IMR-90 (cell line): ENCODE data around the gene XRCC5. TPM values are rescaled to one million over a fixed set of nuclear protein-coding genes. Genes with fewer than 3 reads are reported as not detected.

Experiments
- ATAC-seq: fragments of 200-7000 bp; cut with Tn5 transposase; 2 replicates; pipeline ENCODE4 v1.9.1; 2020; ENCODE audit warnings: low read depth, mild to moderate bottlenecking, moderate library complexity
- BruUV-seq: library from RNA; stranded (reverse); fragments of 400-500 nt; replicated peaks from 2 replicates; lab custom pipeline; 2021; lab: Mats Ljungman, UMichigan
- CTCF ChIA-PET: fragments of 300-600 bp; formaldehyde crosslinking; extraction: SDS; loops from one replicate; lab custom pipeline; 2021; ENCODE audit warnings: antibody characterized with exemption; lab: Yijun Ruan, JAX
- POLR2A ChIA-PET: fragments of 300-600 bp; sonication (Branson Sonifier 250); formaldehyde crosslinking; loops from one replicate; lab custom pipeline; 2022; ENCODE audit warnings: antibody characterized with exemption; ENCODE audit not compliant: unreplicated experiment; lab: Charles Lee
- DNase-seq: peaks from one replicate; pipeline ENCODE4 v3.0.0; 2013
- H2AFZ ChIP-seq: replicated peaks from 2 replicates; pipeline ENCODE3; 2013; ENCODE audit warnings: low read length, mild to moderate bottlenecking; ENCODE audit not compliant: poor library complexity
- H2AK5ac ChIP-seq: 2 replicates; pipeline ENCODE4 v1.6.1; 2013; ENCODE audit warnings: low read depth, low read length, inconsistent platforms
- H2AK9ac ChIP-seq: replicated peaks from 2 replicates; pipeline ENCODE3; 2013; ENCODE audit warnings: mild to moderate bottlenecking, low read depth, low read length, moderate library complexity; ENCODE audit not compliant: poor library complexity
- H2BK120ac ChIP-seq: 2 replicates; pipeline ENCODE4 v1.6.1; 2013; ENCODE audit warnings: low read depth, low read length, inconsistent platforms
- H2BK15ac ChIP-seq: 3 replicates; pipeline ENCODE4 v1.6.1; 2013; ENCODE audit warnings: low read depth, low read length, inconsistent platforms
- H2BK20ac ChIP-seq: 2 replicates; pipeline ENCODE4 v1.6.1; 2013; ENCODE audit warnings: low read depth, mild to moderate bottlenecking, inconsistent platforms, low read length, moderate library complexity
- H2BK5ac ChIP-seq: 2 replicates; pipeline ENCODE4 v1.6.1; 2013; ENCODE audit warnings: mild to moderate bottlenecking, low read depth, low read length, inconsistent platforms; ENCODE audit not compliant: poor library complexity, severe bottlenecking
- H3K14ac ChIP-seq: replicated peaks from 2 replicates; pipeline ENCODE4 v1.6.1; 2013; ENCODE audit warnings: low read depth, low read length, inconsistent platforms
- H3K18ac ChIP-seq: 2 replicates; pipeline ENCODE4 v1.6.1; 2013; ENCODE audit warnings: low read depth, low read length, control low read depth
- H3K23ac ChIP-seq: 2 replicates; pipeline ENCODE4 v1.6.1; 2013; ENCODE audit warnings: low read depth, low read length, inconsistent platforms
- H3K27ac ChIP-seq: 2 replicates; pipeline ENCODE4 v1.5.1; 2013; ENCODE audit warnings: mild to moderate bottlenecking, control low read depth, low read length; ENCODE audit not compliant: insufficient read depth
- H3K27me3 ChIP-seq: 2 replicates; pipeline ENCODE4 v1.6.1; 2013; ENCODE audit warnings: low read length; ENCODE audit not compliant: control insufficient read depth, insufficient read depth
- H3K36me3 ChIP-seq: 2 replicates; pipeline ENCODE4 v1.6.1; 2013; ENCODE audit warnings: low read length, mixed read lengths; ENCODE audit not compliant: control insufficient read depth, insufficient read depth
- H3K4ac ChIP-seq: 2 replicates; pipeline ENCODE4 v1.6.1; 2013; ENCODE audit warnings: low read depth, low read length, inconsistent platforms
- H3K4me1 ChIP-seq: 2 replicates; pipeline ENCODE4 v1.6.1; 2013; ENCODE audit warnings: low read length, mixed read lengths; ENCODE audit not compliant: control insufficient read depth, insufficient read depth
- H3K4me2 ChIP-seq: 2 replicates; pipeline ENCODE4 v1.6.1; 2013; ENCODE audit warnings: low read depth, mild to moderate bottlenecking, control low read depth, low read length, moderate library complexity
- H3K4me3 ChIP-seq: 2 replicates; pipeline ENCODE4 v1.5.1; 2013; ENCODE audit warnings: low read depth, mild to moderate bottlenecking, control low read depth, low read length, moderate library complexity; ENCODE audit not compliant: insufficient read depth
- H3K56ac ChIP-seq: 2 replicates; pipeline ENCODE4 v1.6.1; 2013; ENCODE audit warnings: low read length, inconsistent platforms; ENCODE audit not compliant: insufficient read depth; ENCODE audit errors: extremely low read depth
- H3K79me1 ChIP-seq, 2 experiments: 2 replicates each; pipeline ENCODE4 v1.6.1; 2013; ENCODE audit warnings: low read length in 2 of 2, inconsistent platforms in 1 of 2, low read depth in 1 of 2
- H3K9ac ChIP-seq: 2 replicates; pipeline ENCODE4 v1.6.1; 2013; ENCODE audit warnings: low read depth, low read length, control low read depth
- H3K9me1 ChIP-seq: 2 replicates; pipeline ENCODE4 v1.6.1; 2013; ENCODE audit warnings: low read length, inconsistent platforms; ENCODE audit not compliant: insufficient read depth
- H3K9me3 ChIP-seq: 2 replicates; pipeline ENCODE4 v1.6.1; 2013; ENCODE audit warnings: low read length; ENCODE audit not compliant: control insufficient read depth, insufficient read depth
- H4K20me1 ChIP-seq: 2 replicates; pipeline ENCODE4 v1.6.1; 2013; ENCODE audit warnings: low read length, inconsistent platforms; ENCODE audit not compliant: insufficient read depth
- H4K5ac ChIP-seq: 2 replicates; pipeline ENCODE4 v1.6.1; 2013; ENCODE audit warnings: mild to moderate bottlenecking, low read depth, low read length, control low read depth
- H4K8ac ChIP-seq, 2 experiments: 2 replicates each; pipeline ENCODE4 v1.6.1; 2013; ENCODE audit warnings: low read depth in 2 of 2, low read length in 2 of 2, control low read depth in 1 of 2, inconsistent platforms in 1 of 2
- H4K91ac ChIP-seq: 2 replicates; pipeline ENCODE4 v1.6.1; 2013; ENCODE audit warnings: low read depth, low read length, inconsistent platforms; ENCODE audit not compliant: insufficient read depth
- BHLHE40 ChIP-seq: fragments of 150-350 bp; IDR thresholded peaks from 2 replicates; pipeline ENCODE4 v1.6.1; 2016; ENCODE audit warnings: mild to moderate bottlenecking, low read depth, low read length
- NFE2L2 ChIP-seq: fragments of 150-350 bp; IDR thresholded peaks from 2 replicates; pipeline ENCODE4 v1.6.1; 2016; ENCODE audit warnings: low read depth, mild to moderate bottlenecking, low read length
- WGBS, 2 experiments: methylation state at CpG; one replicate each; pipeline versions ENCODE4 v1.1.5 to v1.1.7; 2013; ENCODE audit warnings: missing lambda C conversion rate in 2 of 2; ENCODE audit not compliant: insufficient read length in 1 of 2; ENCODE audit errors: extremely low coverage in 2 of 2; 5-methylcytosine and 5-hydroxymethylcytosine counted together
- dilution Hi-C: fragments of 300-500 bp; cut with HindIII; formaldehyde crosslinking; loops from one replicate; pipeline ENCODE4 v1.14.3; 2018; ENCODE audit warnings: low sequenced_read_pairs; ENCODE audit not compliant: unreplicated experiment
- in situ Hi-C: fragments of 300-500 bp; cut with MboI; formaldehyde crosslinking; loops from 3 replicates; pipeline ENCODE4 v1.14.3; 2019; ENCODE audit warnings: low sequenced_read_pairs, inconsistent platforms, mixed read lengths
- intact Hi-C: fragments of 100-400 bp; cut with micrococcal nuclease; formaldehyde crosslinking; loops from 2 replicates; pipeline ENCODE4 v1.10.0; 2022
- polyA plus RNA-seq, 3 experiments: library from polyadenylated mRNA; depleted of rRNA; stranded (reverse); fragments of >200 nt; gene quantifications; 2 replicates each; pipeline ENCODE4 v1.2.3, GENCODE V29; 2012; ENCODE audit warnings: low replicate concordance in 1 of 3
- total RNA-seq: library from RNA; depleted of rRNA; stranded (reverse); fragments of >200 nt; gene quantifications from 2 replicates; pipeline ENCODE4 v1.2.3, GENCODE V29; 2012

The XRCC5 gene
- total and polyA plus RNA-seq, 2 of the 4 experiments (the other 2 are of a cell fraction): 144 to 509 TPM

DNA sequence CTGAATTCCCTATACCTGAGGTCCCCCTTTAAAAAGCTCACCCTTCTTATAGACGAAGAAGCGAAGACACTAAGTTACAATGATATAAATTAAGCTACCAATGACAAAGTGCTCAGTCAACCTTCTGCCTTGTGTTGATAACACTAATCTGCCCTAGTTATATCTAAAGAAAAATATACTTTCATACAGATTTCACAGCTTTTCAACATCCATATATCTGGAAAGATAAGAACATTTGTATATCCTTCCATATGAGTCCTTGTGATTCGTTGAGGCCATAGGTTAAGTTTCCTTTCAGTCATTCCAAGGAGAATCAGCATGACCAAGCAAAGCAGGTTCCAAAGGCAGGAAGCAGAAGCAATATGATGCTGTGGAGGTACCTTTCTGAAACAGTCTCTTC, 46.8 kb downstream of the XRCC5 start:
- no peak overlapping the region for H4K91ac ChIP-seq
- POLR2A ChIA-PET: no interaction called here

More for the DNA sequence above, 46.8 kb downstream of the XRCC5 start:
- Histone ChIP-seq H2AK5ac (no peak overlapping the region), H2BK120ac (no peak overlapping the region), H4K20me1 (no peaks in the 10 kb centered on the region; the same call in none of the 2 replicates), H3K56ac (no peak overlapping the region), H3K27me3 (no peaks in the 10 kb centered on the region), H3K9ac (no peak overlapping the region), H2BK20ac (no peak overlapping the region), H3K79me1 (peaks cover 35 to 51% of the 10 kb centered on the region in 2 experiments), H3K4me1 (no peaks in the 10 kb centered on the region), H4K8ac (no peak overlapping the region; a peak in 1 of 4 replicates), H3K4me2 (no peak overlapping the region), H3K27ac (no peak overlapping the region), H3K4me3 (no peak overlapping the region), H3K36me3 (peaks cover 42% of the 10 kb centered on the region), H3K4ac (no peak overlapping the region), H2AK9ac (no peak overlapping the region), H3K14ac (no peak overlapping the region), H3K9me3 (no peaks in the 10 kb centered on the region), H2AFZ (no peak overlapping the region), H3K18ac (no peak overlapping the region), H2BK15ac (no peak overlapping the region), H4K5ac (no peak overlapping the region), H3K9me1 (peaks cover 5% of the 10 kb centered on the region; the same call in 1 of the 2 replicates), H2BK5ac (no peak overlapping the region), H3K23ac (no peak overlapping the region)
- dilution Hi-C loops: no loop called here
- intact Hi-C loops: no loop called here
- TF ChIP-seq NFE2L2 (peak; percentile 47; the same call in 1 of the 2 replicates), BHLHE40 (no peak)
- no CpG with 5 or more reads among the region's 3 CpGs for WGBS, 2 experiments
- ATAC-seq (no peak), DNase-seq (peak; percentile 43)
- CTCF ChIA-PET: no interaction called here
- no TSS peak for BruUV-seq
- in situ Hi-C loops: no loop called here
